NCI-H748 (cell line): ENCODE results near the gene HEY2.
"Not testable (repeated sequence)": the region's sequence is repeated elsewhere in the genome, so short reads cannot be mapped to it uniquely, and the experiment has no call there.

Source experiments
- DNase-seq: peaks from one replicate; lab custom pipeline; 2025; ENCODE audit not compliant: unreplicated experiment; lab: John Stamatoyannopoulos, UW

HEY2 gene

GRCh38 chr6:125749173-125749864 is at the start of gene HEY2:
TSS of gene HEY2 (plus strand) at chr6:125749632. CDS start at chr6:125749777, 145 bp downstream.
- peak; percentile 96 for DNase-seq

GRCh38 chr6:125700581-125701353 is 48.7 kb upstream of the HEY2 start:
- DNase-seq = no peak

DNA sequence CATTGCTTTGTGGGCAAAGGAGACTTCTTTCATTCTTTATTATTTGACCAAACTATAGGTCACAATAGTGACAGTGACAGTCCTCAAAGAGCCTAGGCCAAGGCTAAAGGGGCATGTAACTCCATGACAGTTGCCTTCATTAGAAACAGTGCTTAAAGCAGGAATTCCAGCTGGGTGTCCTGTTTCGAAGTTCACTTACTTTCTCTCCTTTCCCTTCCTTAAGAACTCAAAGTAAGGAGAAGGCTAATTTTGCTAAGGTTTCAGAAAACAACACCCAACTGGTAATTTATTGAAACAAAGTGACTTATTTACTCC is 48.1 kb upstream of the HEY2 start:
- DNase-seq = no peak

DNA sequence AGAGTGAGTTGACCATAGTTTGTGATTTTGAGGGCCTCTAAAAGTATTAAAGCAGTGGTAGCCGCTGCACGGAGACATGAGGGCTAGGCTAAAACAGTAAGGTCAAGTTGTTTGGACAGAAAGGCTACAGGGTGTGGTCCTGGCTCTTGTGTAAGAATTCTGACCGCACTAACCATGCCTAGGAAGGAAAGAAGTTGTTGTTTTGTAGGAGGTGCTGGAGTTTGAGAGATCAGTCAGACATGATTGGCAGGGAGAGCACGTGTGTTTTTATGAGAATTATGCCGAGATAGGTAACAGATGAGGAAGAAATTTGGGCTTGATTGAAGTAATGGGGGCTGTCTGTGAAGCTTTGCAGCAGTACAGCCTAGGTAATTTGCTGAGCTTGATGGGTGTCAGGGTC is 45.5 kb upstream of the HEY2 start:
- not testable (repeated sequence) for DNase-seq

- no peak for DNase-seq
Observed at GRCh38 chr6:125707615-125708243, 41.7 kb upstream of the HEY2 start.

DNA sequence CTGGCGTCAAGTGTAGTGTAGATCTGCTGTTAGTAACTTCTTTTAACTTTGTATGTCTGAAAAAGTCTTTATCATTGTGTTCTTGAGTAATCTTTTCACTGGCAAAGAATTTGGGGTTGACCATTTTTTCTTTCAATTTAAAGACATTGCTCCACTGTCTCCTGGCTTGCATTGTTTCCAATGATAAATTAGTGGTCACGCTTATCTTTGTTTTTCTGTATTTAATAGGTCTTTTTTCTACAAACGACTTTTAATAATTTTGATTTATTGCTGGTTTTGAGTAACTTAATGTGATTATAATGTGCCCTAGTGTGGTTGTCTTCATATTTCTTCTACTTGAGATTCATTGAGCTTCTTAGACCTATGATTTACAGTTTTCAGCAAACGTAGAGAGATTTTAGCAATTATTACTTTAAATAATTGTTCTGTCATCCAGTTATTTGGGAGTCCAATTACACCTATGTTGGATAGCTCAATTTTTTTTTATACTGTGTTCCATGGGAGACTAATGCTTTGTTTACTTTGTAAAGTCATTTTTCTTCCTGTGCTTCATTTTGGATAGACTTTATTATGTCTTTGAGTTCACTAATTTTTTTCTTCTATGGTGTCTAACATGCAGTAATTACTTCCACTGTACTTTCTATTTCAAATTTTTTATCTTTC is 38.3 kb upstream of the HEY2 start:
- DNase-seq = no peak

DNA sequence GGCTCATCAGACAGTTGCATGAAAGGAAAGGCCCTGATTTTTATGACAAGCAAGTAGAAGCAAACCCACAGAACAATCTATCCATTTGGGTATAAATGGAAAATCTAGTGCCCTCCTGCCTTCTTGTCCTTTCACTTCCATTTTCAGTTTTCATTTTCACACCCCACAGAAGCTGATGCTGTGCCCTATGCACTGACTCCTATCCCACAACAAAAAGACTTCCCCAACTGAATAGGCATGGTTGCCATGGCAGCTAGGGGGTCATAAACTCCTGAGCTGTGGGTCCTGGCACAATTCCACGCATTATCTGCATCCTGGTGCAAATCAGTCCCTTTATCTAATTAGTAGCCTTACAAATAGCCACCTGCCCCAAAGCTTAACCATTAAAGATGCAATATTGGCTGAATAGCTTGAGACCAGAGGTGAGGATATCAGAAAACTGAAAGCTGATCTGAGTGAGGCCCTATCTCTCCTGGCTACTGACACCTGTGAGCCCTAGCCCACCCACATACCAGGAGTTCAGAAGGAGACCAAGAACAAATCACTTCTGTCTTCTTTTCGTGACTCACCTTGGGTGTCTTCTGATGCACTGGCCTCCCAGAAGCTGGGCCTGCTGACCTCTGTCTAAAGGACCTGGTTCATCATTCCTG is 34.9 kb upstream of the HEY2 start:
- DNase-seq = peak; percentile 93

GRCh38 chr6:125717120-125717731 is 32.2 kb upstream of the HEY2 start:
- no peak for DNase-seq

GRCh38 chr6:125718109-125718508 is 31.3 kb upstream of the HEY2 start:
- DNase-seq = peak; percentile 80

GRCh38 chr6:125722886-125723285 is 26.5 kb upstream of the HEY2 start:
- no peak for DNase-seq

DNA sequence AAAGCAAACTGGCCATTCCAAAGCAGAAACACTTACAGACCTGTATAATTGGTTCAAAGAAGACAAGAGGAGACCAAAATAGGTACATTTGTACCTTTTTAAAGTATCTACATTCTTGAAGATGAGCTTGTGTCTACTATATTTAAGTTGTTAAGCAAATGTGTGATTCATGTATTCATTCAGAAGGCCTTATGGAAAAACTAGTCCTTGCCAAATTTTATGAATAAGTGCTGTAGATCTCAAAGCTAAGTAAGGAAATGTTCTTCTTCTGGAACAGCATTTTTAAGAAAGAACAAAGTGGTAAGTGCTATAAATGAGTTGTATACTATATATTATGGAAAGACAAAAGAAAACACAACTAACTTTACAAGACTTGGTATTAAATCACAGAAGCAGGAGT is 22.2 kb upstream of the HEY2 start:
- DNase-seq = no peak

DNA sequence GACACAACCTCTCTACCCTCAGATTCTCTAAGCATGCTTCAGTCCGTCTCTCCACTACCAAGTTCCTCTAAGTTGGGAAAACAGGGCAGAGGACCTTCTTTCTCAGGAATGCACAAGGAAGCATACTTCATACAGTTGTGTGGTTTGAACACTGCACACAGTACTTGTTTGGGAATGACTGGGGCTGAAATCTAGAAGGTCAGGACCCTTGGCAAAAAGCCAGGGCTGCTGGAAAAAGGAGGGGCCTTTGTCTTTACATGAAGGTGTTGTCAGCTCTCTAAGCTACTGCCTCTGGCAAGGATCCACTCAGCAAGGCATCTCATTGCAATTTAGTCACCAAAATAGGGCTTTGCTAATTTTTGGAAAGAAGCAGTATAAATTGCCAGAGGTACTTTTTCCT is 20.7 kb upstream of the HEY2 start:
- peak; percentile 66 for DNase-seq

GRCh38 chr6:125729983-125730382 is 19.4 kb upstream of the HEY2 start:
- no peak for DNase-seq

DNA sequence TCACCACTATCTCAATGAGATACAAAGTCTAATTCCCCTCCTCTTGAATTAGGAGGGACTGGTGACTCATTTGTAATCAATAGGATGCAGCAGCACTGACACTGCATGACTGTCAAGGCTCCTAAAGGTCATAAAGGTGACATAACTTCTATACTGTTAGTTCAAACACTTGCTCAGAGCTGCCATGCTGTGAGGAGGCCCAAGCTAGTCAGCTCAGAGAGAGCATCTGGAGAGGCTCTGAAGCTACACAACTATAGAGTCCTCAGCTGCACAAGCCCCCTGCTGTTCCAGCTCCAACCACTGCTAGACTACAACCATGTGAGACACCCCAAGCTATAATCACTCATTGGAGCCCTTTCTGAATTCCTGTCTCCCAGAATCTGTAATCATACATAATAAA is 17.0 kb upstream of the HEY2 start:
- DNase-seq = no peak

GRCh38 chr6:125733516-125734300 is 15.7 kb upstream of the HEY2 start:
- DNase-seq = no peak

GRCh38 chr6:125738276-125738675 is 11.2 kb upstream of the HEY2 start:
- no peak for DNase-seq

- DNase-seq = no peak
Observed at GRCh38 chr6:125739364-125739763, 10.1 kb upstream of the HEY2 start.

DNA sequence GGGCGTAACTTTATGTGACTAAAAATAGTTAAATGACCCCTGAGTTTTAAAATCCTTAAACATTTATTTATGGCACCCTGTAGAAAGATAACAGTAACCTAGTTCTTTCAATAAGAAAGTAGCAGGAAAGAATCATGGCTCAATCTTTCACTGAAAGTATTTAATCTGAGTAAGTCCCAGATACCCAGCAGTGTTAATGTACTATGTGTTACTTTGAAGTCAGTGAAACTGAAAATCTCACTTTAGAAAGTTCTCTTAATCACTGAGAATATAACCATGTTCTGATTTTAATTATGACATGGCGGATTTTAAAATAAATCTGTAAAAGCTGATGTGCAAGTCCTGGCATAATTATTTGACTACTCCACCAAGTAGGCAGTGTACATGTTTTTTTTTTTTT is 8.1 kb upstream of the HEY2 start:
- DNase-seq = no peak

GRCh38 chr6:125742024-125742423 is 7.4 kb upstream of the HEY2 start:
- no peak for DNase-seq
